ENCODE results near the gene SH3PXD2A.

SH3PXD2A gene

GRCh38 chr10:103572347-103573204 lies 282.8 kb downstream of the SH3PXD2A start:
- DNase-seq, result no peak

DNA sequence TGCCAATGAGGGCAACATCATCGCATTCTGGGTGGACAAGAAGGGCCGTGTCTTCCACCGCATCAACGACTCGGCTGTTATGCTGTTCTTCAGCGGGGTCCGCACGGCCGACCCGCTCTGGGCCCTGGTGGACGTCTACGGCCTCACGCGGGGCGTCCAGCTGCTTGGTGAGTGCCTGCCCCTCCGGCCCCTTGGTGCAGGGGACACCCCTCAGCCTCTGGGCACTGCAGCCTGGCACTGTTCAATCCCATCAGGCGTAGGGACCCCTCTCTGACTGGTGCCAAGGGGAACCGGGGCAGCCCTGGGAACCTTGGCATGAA lies 283.8 kb downstream of the SH3PXD2A start:
- no peak for DNase-seq

- DNase-seq, result no peak
These were observed 284.3 kb downstream of the SH3PXD2A start for GRCh38 chr10:103570844-103571655.

GRCh38 chr10:103569896-103570295 lies 285.5 kb downstream of the SH3PXD2A start:
- no peak for DNase-seq

DNA sequence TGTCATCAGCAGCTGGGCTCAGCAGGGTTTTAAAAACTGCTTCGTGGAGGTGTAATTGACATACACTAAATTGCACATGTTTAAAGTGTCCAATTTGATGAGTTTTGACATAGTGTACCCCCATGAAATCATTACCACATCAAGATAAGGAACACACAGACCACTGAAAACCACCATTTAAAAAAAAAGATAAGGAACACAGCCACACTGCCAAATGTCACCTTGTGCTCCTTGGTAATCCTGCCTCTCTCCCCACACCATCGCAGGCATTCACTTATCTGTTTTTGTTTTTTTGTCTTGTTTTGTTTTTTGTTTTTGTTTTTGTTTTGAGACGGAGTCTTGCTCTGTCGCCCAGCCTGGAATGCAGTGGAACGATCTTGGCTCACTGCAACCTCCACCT lies 286.9 kb downstream of the SH3PXD2A start:
- no peak for DNase-seq

GRCh38 chr10:103566536-103566935 lies 288.8 kb downstream of the SH3PXD2A start:
- DNase-seq, result no peak

- no peak for DNase-seq
These were observed 290.4 kb downstream of the SH3PXD2A start for GRCh38 chr10:103564776-103565520.

DNA sequence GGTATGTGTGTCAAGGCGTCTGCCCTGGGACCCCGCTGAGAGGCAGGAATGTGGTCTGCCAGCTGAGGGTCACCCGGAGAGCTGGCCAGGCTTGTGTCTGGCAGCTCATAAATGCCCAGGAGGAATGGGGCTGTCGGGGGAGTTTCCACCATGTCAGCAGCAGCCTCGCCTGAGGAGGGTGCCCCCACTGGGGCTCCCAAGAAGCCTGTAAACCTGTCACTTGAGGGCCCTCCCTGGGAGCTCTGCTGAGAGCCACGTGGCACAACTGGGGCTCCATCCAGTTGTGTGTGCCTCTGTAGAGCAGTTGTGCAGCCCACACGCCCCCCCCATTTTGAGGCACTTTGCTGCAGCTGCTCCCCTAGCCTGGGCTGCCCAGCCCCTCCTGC lies 291.3 kb downstream of the SH3PXD2A start:
- no peak for DNase-seq

DNA sequence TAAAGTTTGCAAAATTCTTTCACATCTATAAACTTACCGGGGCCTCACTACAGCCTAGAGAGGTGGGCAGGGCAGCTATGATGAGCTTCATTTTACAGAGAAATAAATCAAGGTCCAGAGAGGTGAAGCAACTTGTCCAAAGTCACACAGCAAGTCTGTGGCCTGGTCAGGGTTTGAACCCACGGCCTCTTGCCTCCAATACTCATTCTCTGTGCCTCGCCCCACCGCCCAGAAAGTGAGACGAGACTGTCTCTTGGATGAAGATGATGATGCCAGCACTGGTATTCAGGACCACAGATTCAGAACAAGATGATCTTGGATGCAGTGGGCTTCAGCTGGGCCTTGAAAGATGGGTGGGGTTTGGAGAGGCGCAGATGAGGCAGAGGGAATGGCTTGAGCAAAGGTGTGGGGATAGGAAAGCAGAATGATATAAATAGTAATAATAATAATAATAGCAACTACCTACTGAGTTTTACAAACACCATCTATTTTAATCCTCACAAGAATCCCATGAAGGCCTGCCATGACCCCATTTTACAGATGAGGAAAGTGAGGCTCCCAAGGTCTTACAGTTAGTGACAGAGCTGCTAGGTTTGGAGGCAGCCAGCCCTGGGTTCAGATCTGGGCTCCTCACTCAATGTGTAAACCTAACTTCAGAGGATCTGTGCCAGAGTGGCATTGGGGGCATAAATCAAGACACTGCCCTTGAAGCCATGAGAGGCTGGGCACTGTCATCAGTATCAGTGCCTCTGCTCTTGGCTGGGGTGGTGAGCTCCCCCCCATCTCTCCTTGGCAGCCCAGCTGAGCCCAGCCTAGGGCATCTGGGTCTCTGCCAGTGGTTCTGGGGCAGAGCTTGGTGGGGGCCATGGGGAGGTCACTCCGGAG lies 291.9 kb downstream of the SH3PXD2A start:
- no peak for DNase-seq

DNA sequence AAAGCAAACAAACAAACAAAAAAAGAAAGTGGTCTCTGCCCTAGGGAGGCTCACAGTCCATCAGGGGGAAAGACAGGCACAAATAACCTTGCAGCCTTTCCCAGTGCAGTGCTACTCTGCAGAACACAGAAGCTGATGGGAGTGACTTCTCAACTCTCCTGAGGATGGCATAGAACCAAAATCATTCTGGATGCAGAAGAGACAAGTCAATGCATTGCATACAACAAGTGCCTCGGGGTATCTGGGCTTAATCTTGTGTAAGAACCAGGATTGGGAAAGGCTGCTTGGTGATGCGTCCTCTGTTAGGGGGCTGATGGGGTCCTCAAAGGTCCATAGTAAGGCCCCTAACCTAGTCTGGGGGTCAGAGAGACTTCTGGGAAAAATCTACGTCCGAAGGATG lies 293.0 kb downstream of the SH3PXD2A start:
- no peak for DNase-seq

DNA sequence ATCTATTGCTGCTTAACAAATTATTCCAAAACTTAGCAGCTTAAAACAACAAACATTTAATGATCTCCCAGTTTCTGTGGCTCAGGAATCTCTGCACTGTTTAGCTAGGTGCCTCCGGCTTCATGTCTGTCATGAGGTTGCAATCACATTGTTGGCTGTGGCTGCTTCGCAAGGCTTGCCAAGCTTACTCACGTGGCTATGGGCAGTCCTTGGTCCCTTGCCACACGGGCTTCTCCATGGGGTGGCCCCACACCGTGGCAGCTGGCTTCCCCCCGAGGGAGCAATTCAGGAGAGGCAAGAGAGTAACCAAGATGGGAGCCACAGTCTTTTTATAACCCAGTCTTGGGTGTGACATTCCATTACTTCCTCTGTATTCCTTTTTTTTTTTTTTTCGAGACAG lies 294.5 kb downstream of the SH3PXD2A start:
- no peak for DNase-seq

GRCh38 chr10:103559776-103560175 lies 295.6 kb downstream of the SH3PXD2A start:
- no peak for DNase-seq

DNA sequence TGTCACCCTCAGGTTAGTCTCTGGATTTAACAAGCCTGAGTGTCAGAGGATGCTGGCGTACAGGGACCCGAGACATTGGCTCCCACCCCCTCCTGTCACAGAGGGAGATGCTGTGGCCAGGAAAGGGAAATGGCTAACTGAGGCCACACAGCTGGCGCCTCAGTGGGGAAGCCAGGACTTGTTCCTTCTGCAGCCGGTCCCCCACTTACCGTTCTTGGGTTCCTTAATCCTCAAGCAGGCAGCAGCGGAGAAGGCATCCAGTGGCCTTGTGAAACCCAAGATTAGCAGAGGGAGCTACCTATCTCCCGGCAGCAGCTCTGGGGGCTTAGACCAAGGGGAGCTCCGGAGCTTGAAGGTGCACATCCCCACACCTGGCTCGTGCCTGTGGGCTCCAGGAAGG lies 296.5 kb downstream of the SH3PXD2A start:
- DNase-seq, result no peak

DNA sequence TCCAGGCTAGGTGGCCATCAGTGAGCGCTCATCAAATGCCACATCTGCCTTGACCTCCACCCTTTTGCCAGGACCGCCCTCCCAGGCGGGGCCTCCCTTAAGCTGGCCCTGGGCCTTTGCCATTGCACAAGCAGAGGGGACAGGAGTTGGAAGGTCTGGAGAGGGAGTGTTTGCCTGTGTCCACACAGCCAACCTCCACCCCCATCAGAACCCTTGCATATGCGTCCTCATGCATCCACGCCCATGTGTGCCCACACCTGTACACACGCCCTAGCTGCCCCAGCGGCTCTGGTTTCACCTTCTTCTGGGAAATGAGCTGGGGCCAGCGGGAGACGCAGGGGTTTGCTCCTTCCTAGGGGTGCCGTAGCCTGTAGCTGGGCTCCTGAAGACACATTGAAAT lies 297.9 kb downstream of the SH3PXD2A start:
- no peak for DNase-seq

GRCh38 chr10:103556383-103557007 lies 298.9 kb downstream of the SH3PXD2A start:
- DNase-seq, result no peak

DNA sequence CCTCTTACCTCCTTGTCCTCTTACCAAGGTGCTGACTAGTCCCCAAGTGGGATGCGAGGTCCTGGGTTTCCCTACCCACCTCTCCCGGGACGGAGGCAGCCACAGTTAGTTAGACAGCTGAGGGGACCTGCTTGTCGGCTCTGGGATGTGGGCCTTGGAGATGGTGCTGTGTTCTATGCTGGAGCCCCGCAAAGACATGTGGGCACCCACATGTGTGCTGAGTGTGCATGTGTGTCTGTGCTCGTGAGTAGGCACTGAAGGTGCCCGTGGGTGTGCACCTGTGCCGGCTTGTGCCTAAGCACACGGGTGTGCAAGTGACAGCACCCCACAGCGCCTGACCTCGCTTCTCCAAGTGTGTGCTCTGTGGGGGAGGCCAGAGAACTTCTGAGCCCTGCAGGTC lies 299.7 kb downstream of the SH3PXD2A start:
- DNase-seq, result no peak

DNA sequence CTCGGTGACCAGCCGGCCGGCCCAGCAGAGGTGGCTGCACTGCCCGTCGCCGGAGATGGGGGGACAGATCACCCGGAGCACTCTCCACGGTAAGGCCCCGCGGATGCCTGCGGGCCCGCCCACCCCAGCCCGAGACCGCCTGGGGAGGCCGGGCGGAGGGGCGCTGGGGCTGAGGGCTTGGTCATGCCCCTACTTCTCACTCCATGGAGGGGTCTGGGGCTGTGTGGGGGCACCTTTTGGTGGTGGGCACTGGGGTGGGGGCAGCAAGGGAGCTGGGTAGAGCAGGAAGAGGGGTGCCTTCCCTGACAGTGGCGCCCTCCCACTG lies 300.1 kb downstream of the SH3PXD2A start:
- DNase-seq, result no peak

GRCh38 chr10:103554488-103555324 lies 300.7 kb downstream of the SH3PXD2A start:
- DNase-seq, result no peak

DNA sequence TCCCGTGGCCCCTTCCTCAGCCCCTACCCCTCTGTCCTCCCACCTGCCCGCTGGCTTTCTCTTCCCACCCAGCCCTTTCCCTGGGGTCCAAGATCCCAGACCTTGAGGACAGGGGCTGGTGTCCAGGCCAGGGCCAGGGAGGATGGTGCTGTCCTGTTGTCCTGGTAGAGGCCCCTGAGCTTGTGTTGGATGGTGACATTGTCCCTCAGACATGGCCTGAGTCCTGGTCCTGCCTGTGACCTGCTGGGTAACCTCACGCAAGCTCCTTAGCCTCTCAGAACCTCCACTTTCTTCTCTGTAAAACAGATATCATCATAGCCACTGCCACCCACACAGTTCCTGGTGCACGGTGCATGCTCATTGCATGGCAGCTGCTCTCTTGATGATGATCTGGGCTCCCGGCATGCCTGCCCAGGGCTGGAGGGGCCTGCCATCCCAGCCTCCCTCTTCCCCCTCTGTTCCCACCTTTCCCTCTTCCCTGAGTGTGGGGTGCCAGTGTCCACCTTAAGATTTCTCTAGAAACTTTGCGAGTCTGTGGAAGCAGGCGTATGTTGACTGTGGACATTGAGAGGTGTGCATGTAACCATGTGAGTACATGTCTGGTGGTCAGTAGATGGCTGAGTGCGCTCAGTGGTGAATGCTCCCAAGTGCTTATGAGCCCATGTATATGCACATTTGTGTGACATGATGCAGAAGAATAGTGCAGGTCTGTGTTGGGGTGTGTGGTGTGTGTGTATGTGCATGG lies 301.5 kb downstream of the SH3PXD2A start:
- no peak for DNase-seq

Measured in NCI-H1436 treated with DMSO at 0.1 percent for 48 hours (cell line).